ENCODE results near the gene LLPH. TPM values are rescaled to one million over a fixed set of nuclear protein-coding genes. Genes with fewer than 3 reads are reported as not detected.

The LLPH gene
- total RNA-seq, 1 experiment from 2014 or later, result 31.5 TPM

DNA sequence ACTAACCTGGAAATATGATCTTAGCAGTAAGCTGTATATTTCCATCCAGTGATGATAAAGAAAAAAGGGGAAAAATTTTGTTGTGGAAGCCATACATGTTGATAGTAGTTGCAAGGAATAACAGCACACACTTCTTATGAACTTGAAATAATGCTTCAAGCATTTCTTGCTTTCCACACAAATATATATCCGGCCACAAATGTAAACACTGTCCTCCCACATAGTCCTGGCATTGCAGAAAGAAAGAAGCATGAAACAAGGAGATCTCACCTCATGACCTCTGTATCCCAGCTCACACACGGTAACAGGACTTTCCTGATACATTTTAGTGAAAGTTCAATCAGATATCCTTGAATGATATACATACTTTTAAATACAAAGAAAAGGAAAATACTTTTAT lies 56.0 kb downstream of the LLPH start:
- CTCF ChIA-PET, result no interaction called here
- POLR2A ChIA-PET, result no interaction called here
- Mint-ChIP-seq H3K27me3 (ENCODE audit: low read depth) (no peaks in the 10 kb centered on the region), H3K9me3 (peaks cover 4% of the 10 kb centered on the region), H3K27ac (no peak overlapping the region), H3K4me3 (no peak overlapping the region), H3K36me3 (no peaks in the 10 kb centered on the region), H3K4me1 (peaks cover 12% of the 10 kb centered on the region)
- TF ChIP-seq ZBTB43 (CRISPR knock-in tag; IDR thresholded peaks at IDR 0.05) (no peak), ATF1 (CRISPR knock-in tag; IDR thresholded peaks at IDR 0.05) (no peak), TEAD4 (CRISPR knock-in tag; IDR thresholded peaks at IDR 0.05) (no peak), FOXP4 (CRISPR knock-in tag; IDR thresholded peaks at IDR 0.05) (no peak), SP1 (CRISPR knock-in tag; conservative IDR thresholded peaks at IDR 0.05) (no peak), ZNF671 (CRISPR knock-in tag; IDR thresholded peaks at IDR 0.05) (no peak), AR (CRISPR knock-in tag; IDR thresholded peaks at IDR 0.05) (no peak), MLX (CRISPR knock-in tag; IDR thresholded peaks at IDR 0.05) (no peak), FOXP1 (CRISPR knock-in tag; IDR thresholded peaks at IDR 0.05; ENCODE audit: borderline replicate concordance) (no peak), ETV6 (CRISPR knock-in tag; IDR thresholded peaks at IDR 0.05) (no peak), ZNF423 (CRISPR knock-in tag; IDR thresholded peaks at IDR 0.05) (no peak), RELA (CRISPR knock-in tag; IDR thresholded peaks at IDR 0.05; ENCODE audit: borderline replicate concordance) (no peak)
- TF ChIP-seq, protein P1, sequence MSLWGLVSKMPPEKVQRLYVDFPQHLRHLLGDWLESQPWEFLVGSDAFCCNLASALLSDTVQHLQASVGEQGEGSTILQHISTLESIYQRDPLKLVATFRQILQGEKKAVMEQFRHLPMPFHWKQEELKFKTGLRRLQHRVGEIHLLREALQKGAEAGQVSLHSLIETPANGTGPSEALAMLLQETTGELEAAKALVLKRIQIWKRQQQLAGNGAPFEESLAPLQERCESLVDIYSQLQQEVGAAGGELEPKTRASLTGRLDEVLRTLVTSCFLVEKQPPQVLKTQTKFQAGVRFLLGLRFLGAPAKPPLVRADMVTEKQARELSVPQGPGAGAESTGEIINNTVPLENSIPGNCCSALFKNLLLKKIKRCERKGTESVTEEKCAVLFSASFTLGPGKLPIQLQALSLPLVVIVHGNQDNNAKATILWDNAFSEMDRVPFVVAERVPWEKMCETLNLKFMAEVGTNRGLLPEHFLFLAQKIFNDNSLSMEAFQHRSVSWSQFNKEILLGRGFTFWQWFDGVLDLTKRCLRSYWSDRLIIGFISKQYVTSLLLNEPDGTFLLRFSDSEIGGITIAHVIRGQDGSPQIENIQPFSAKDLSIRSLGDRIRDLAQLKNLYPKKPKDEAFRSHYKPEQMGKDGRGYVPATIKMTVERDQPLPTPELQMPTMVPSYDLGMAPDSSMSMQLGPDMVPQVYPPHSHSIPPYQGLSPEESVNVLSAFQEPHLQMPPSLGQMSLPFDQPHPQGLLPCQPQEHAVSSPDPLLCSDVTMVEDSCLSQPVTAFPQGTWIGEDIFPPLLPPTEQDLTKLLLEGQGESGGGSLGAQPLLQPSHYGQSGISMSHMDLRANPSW (CRISPR knock-in tag; conservative IDR thresholded peaks at IDR 0.05; ENCODE audit: low read depth), result no peak
- TF ChIP-seq, protein P2, sequence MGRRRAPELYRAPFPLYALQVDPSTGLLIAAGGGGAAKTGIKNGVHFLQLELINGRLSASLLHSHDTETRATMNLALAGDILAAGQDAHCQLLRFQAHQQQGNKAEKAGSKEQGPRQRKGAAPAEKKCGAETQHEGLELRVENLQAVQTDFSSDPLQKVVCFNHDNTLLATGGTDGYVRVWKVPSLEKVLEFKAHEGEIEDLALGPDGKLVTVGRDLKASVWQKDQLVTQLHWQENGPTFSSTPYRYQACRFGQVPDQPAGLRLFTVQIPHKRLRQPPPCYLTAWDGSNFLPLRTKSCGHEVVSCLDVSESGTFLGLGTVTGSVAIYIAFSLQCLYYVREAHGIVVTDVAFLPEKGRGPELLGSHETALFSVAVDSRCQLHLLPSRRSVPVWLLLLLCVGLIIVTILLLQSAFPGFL (CRISPR knock-in tag; IDR thresholded peaks at IDR 0.05; ENCODE audit: borderline replicate concordance), result no peak
- TF ChIP-seq, protein P3, sequence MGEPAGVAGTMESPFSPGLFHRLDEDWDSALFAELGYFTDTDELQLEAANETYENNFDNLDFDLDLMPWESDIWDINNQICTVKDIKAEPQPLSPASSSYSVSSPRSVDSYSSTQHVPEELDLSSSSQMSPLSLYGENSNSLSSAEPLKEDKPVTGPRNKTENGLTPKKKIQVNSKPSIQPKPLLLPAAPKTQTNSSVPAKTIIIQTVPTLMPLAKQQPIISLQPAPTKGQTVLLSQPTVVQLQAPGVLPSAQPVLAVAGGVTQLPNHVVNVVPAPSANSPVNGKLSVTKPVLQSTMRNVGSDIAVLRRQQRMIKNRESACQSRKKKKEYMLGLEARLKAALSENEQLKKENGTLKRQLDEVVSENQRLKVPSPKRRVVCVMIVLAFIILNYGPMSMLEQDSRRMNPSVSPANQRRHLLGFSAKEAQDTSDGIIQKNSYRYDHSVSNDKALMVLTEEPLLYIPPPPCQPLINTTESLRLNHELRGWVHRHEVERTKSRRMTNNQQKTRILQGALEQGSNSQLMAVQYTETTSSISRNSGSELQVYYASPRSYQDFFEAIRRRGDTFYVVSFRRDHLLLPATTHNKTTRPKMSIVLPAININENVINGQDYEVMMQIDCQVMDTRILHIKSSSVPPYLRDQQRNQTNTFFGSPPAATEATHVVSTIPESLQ (CRISPR knock-in tag; IDR thresholded peaks at IDR 0.05), result no peak
- ATAC-seq (no peak), DNase-seq (ENCODE audit: low spot score) (no peak)

All from WTC11 (cell line).